ENCODE measurements around the gene PLD4.

DNA sequence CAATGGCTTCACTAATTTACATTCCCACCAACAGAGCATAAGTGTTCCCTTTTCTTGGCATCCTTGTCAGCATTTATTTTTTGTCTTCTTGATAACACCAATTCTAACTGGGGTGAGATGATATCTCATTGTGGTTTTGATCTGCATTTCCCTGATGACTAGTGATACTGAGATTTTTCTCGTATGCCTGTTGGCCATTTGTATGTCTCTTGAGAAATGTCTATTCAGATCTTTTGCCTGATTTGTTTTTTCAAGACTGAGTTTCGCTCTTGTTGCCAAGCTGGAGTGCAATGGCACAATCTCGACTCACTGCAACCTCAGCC lies 4.7 kb upstream of the PLD4 start:
- TF ChIP-seq, protein P1, sequence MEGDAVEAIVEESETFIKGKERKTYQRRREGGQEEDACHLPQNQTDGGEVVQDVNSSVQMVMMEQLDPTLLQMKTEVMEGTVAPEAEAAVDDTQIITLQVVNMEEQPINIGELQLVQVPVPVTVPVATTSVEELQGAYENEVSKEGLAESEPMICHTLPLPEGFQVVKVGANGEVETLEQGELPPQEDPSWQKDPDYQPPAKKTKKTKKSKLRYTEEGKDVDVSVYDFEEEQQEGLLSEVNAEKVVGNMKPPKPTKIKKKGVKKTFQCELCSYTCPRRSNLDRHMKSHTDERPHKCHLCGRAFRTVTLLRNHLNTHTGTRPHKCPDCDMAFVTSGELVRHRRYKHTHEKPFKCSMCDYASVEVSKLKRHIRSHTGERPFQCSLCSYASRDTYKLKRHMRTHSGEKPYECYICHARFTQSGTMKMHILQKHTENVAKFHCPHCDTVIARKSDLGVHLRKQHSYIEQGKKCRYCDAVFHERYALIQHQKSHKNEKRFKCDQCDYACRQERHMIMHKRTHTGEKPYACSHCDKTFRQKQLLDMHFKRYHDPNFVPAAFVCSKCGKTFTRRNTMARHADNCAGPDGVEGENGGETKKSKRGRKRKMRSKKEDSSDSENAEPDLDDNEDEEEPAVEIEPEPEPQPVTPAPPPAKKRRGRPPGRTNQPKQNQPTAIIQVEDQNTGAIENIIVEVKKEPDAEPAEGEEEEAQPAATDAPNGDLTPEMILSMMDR (IDR thresholded peaks at IDR 0.05) = no peak
- TF ChIP-seq POLR2A (IDR thresholded peaks at IDR 0.05) (no peak), POLR2AphosphoS5 (IDR thresholded peaks at IDR 0.05; ENCODE audit: insufficient read depth in 1 of 2, low read depth in 1 of 2) (no peak)
